Endothelial cell of umbilical vein (primary cell): ENCODE measurements around the gene SOX15. TPM values are rescaled to one million over a fixed set of nuclear protein-coding genes. Genes with fewer than 3 reads are reported as not detected.

ENCODE experiments used
- BruUV-seq: library from RNA; stranded (reverse); fragments of 400-500 nt; replicated peaks from 2 replicates; lab custom pipeline; 2021; lab: Mats Ljungman, UMichigan
- CTCF ChIA-PET: fragments of 300-600, 350-600 bp; sonication (Branson Sonifier 250); formaldehyde crosslinking; loops from one replicate; lab custom pipeline; 2021; ENCODE audit warnings: antibody characterized with exemption, inconsistent platforms; lab: Charles Lee
- POLR2A ChIA-PET: fragments of 300-600, 350-600 bp; sonication (Branson Sonifier 250); formaldehyde crosslinking; loops from one replicate; lab custom pipeline; 2021; ENCODE audit warnings: antibody characterized with exemption, inconsistent platforms; lab: Charles Lee
- DNase-seq: peaks from one replicate; pipeline ENCODE4 v3.0.0-alpha.2; 2011; ENCODE audit warnings: low read depth, low spot score
- FAIRE-seq: peaks from 2 replicates; lab custom pipeline; 2011; peaks lifted over from hg19 to GRCh38; lab: Jason Lieb, UNC
- H2AFZ ChIP-seq: 2 replicates; pipeline ENCODE4 v1.6.0; 2012; ENCODE audit warnings: low read depth, low read length, control low read depth, inconsistent platforms
- H3K27ac ChIP-seq: 2 replicates; pipeline ENCODE4 v1.5.1; 2011; ENCODE audit warnings: low read depth, mild to moderate bottlenecking, control low read depth, low read length, moderate library complexity; ENCODE audit not compliant: insufficient read depth
- H3K27me3 ChIP-seq, 2 experiments: 2 replicates each; pipeline versions ENCODE4 v1.6.0 to v1.6.1; 2011; ENCODE audit warnings: low read length in 2 of 2, mixed read lengths in 1 of 2; ENCODE audit not compliant: control insufficient read depth in 2 of 2, insufficient read depth in 2 of 2
- H3K36me3 ChIP-seq, 2 experiments: 2 replicates in 1 of 2; 3 replicates in 1 of 2; pipeline ENCODE4 v1.5.1; 2011; ENCODE audit warnings: low read length in 2 of 2, mild to moderate bottlenecking in 1 of 2, moderate library complexity in 1 of 2; ENCODE audit not compliant: control insufficient read depth in 2 of 2, insufficient read depth in 2 of 2; ENCODE audit errors: extremely low read depth in 1 of 2
- H3K4me1 ChIP-seq: 3 replicates; pipeline ENCODE4 v1.5.1; 2011; ENCODE audit warnings: mild to moderate bottlenecking, low read length; ENCODE audit not compliant: control insufficient read depth, insufficient read depth; ENCODE audit errors: extremely low read depth
- H3K4me2 ChIP-seq: 2 replicates; pipeline ENCODE4 v1.6.1; 2011; ENCODE audit warnings: low read length, control low read depth, mixed read lengths; ENCODE audit not compliant: insufficient read depth
- H3K4me3 ChIP-seq, 3 experiments: fragments of 200-600 bp in 1 of 3; sonication (generic), shearing (Covaris generic) in 1 of 3; replicated peaks in 1 of 3; 2 replicates each; pipeline ENCODE4 v1.5.1; 2011 to 2016; ENCODE audit warnings: control low read depth in 3 of 3, low read length in 3 of 3, mild to moderate bottlenecking in 2 of 3, inconsistent platforms in 1 of 3, low read depth in 1 of 3, moderate library complexity in 1 of 3; ENCODE audit not compliant: insufficient read depth in 1 of 3
- H3K79me2 ChIP-seq: 2 replicates; pipeline ENCODE4 v1.6.0; 2012; ENCODE audit warnings: low read length, inconsistent platforms; ENCODE audit not compliant: control insufficient read depth, insufficient read depth
- H3K9ac ChIP-seq: replicated peaks from 2 replicates; pipeline ENCODE3; 2011; ENCODE audit warnings: low read length, control low read depth; ENCODE audit not compliant: insufficient read depth; ENCODE audit errors: extremely low read depth
- H3K9me1 ChIP-seq: replicated peaks from 3 replicates; pipeline ENCODE4 v1.6.0; 2011; ENCODE audit warnings: mild to moderate bottlenecking, low read length; ENCODE audit not compliant: control insufficient read depth, insufficient read depth; ENCODE audit errors: extremely low read depth
- H3K9me3 ChIP-seq: replicated peaks from 2 replicates; pipeline ENCODE4 v1.5.1; 2012; ENCODE audit warnings: low read length, inconsistent platforms; ENCODE audit not compliant: control insufficient read depth, insufficient read depth
- H4K20me1 ChIP-seq: replicated peaks from 2 replicates; pipeline ENCODE3; 2011; ENCODE audit warnings: mild to moderate bottlenecking, low read length; ENCODE audit not compliant: control insufficient read depth, insufficient read depth; ENCODE audit errors: extremely low read depth
- EZH2 ChIP-seq: IDR thresholded peaks from 2 replicates; pipeline ENCODE4 v1.6.1; 2012; ENCODE audit warnings: borderline replicate concordance, low read depth, mild to moderate bottlenecking, moderate library complexity, low read length, inconsistent platforms; ENCODE audit not compliant: severe bottlenecking
- GATA2 ChIP-seq: IDR thresholded peaks from 2 replicates; pipeline ENCODE4 v1.7.0; 2011; ENCODE audit warnings: low read depth, mild to moderate bottlenecking, moderate library complexity, mixed read lengths, low read length; ENCODE audit not compliant: insufficient read length, insufficient read depth
- JUN ChIP-seq: IDR thresholded peaks from 2 replicates; pipeline ENCODE4 v1.6.1; 2011; ENCODE audit warnings: borderline replicate concordance, low read depth; ENCODE audit not compliant: insufficient read length, insufficient read depth
- POLR2A ChIP-seq: IDR thresholded peaks from 2 replicates; pipeline ENCODE4 v1.6.1; 2012; ENCODE audit warnings: low read depth, mild to moderate bottlenecking, control low read depth, low read length
- POLR2AphosphoS5 ChIP-seq: IDR thresholded peaks from 2 replicates; pipeline ENCODE4 v1.6.1; 2012; ENCODE audit warnings: low read depth, mild to moderate bottlenecking, control low read depth, low read length, moderate library complexity; ENCODE audit not compliant: insufficient read depth
- dilution Hi-C: fragments of 300-500 bp; cut with MboI; formaldehyde crosslinking; loops from one replicate; pipeline ENCODE4 v1.15.0; 2019; ENCODE audit warnings: low sequenced_read_pairs; ENCODE audit not compliant: extremely low pct_ligation_motif_present
- intact Hi-C: fragments of 100-400 bp; cut with micrococcal nuclease; formaldehyde crosslinking; loops from one replicate; pipeline ENCODE4 v1.10.0; 2022
- polyA plus RNA-seq, 4 experiments: library from polyadenylated mRNA; depleted of rRNA in 3 of 4; stranded (reverse) in 3 of 4; unstranded in 1 of 4; fragments of >200 nt; gene quantifications; 2 replicates each; pipeline versions ENCODE4 v1.2.1 to v1.2.3, GENCODE V29; 2011 to 2012; ENCODE audit warnings: missing spikeins in 1 of 4
- total RNA-seq: library from RNA; stranded (reverse); gene quantifications from 2 replicates; pipeline ENCODE4 v1.2.3, GENCODE V29; 2021
- TF ChIP-seq, protein P1 (sequence below), 2 donors: IDR thresholded peaks; 1 replicate in 1 of 2; 2 replicates in 1 of 2; pipeline ENCODE4 v1.5.1; 2011; ENCODE audit warnings: low read length in 2 of 2, mild to moderate bottlenecking in 2 of 2, moderate library complexity in 2 of 2, control low read depth in 1 of 2, inconsistent platforms in 1 of 2, low read depth in 1 of 2; ENCODE audit not compliant: insufficient read depth in 1 of 2; ENCODE audit errors: extremely low read depth in 1 of 2
- TF ChIP-seq, protein P2 (sequence below): IDR thresholded peaks from 2 replicates; pipeline ENCODE4 v1.6.1; 2011; ENCODE audit not compliant: insufficient read depth, insufficient read length

SOX15 gene
- total and polyA plus RNA-seq, 2 donors (not counting 3 experiments of a cell fraction or from before 2014, with no cell fraction given), result 0.26 to 0.46 TPM

DNA sequence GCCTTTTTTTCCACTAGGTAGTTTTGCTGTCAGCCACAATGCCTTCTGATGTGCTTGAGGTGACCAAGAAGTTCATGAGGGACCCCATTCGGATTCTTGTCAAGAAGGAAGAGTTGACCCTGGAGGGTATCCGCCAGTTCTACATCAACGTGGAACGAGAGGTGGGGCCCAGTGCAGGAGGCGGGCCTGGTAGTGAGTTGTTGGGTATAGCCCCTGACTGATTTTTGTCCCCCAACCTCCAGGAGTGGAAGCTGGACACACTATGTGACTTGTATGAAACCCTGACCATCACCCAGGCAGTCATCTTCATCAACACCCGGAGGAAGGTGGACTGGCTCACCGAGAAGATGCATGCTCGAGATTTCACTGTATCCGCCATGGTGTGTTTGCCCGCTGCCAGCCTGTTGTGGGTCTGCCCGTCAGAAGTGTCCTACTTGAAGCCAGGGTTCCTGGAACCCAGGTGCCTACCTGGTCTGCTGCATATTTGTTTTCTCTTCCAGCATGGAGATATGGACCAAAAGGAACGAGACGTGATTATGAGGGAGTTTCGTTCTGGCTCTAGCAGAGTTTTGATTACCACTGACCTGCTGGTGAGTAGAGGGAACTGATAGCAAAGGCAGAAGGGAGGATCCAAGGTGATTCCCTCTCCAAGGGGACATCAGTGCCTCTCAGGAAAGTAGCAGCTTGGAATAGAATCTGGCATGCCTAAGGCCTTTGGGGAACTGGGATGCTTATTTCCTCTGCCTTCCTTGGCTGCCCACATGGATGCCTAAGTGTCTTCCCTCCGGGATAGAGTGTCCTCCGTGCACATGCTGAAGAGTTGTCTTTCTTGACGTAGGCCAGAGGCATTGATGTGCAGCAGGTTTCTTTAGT lies 12.3 kb downstream of the SOX15 start:
- peaks cover 34 to 46% of the 10 kb centered on the region in 2 experiments for H3K36me3 ChIP-seq
- ChIA-PET POLR2A (no interaction called here), CTCF (interaction anchor here (4.8 kb wide), 1 partner anchor 12 kb away, joined by 48 read pairs; the partner anchor contains the start of gene SOX15)
- H3K4me1 ChIP-seq, result peaks cover 53% of the 10 kb centered on the region
- no peak for TF ChIP-seq JUN
- TF ChIP-seq POLR2A, result no peak
- no peak for TF ChIP-seq EZH2
- TF ChIP-seq, protein P1, sequence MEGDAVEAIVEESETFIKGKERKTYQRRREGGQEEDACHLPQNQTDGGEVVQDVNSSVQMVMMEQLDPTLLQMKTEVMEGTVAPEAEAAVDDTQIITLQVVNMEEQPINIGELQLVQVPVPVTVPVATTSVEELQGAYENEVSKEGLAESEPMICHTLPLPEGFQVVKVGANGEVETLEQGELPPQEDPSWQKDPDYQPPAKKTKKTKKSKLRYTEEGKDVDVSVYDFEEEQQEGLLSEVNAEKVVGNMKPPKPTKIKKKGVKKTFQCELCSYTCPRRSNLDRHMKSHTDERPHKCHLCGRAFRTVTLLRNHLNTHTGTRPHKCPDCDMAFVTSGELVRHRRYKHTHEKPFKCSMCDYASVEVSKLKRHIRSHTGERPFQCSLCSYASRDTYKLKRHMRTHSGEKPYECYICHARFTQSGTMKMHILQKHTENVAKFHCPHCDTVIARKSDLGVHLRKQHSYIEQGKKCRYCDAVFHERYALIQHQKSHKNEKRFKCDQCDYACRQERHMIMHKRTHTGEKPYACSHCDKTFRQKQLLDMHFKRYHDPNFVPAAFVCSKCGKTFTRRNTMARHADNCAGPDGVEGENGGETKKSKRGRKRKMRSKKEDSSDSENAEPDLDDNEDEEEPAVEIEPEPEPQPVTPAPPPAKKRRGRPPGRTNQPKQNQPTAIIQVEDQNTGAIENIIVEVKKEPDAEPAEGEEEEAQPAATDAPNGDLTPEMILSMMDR (IDR thresholded peaks at IDR 0.05; ENCODE audit: extremely low read depth in 1 of 2, insufficient read depth in 1 of 2, low read depth in 1 of 2, low read length in 2 of 2), result no peak
- no peak for TF ChIP-seq POLR2AphosphoS5
- TF ChIP-seq, protein P2, sequence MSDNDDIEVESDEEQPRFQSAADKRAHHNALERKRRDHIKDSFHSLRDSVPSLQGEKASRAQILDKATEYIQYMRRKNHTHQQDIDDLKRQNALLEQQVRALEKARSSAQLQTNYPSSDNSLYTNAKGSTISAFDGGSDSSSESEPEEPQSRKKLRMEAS, result no peak
- no peak for TF ChIP-seq GATA2
- H3K9ac ChIP-seq, result no peak overlapping the region
- no peak overlapping the region for H3K4me3 ChIP-seq
- H3K79me2 ChIP-seq, result peaks cover 55% of the 10 kb centered on the region
- no peak for FAIRE-seq
- no peak for DNase-seq
- no peak overlapping the region for H2AFZ ChIP-seq
- H3K9me3 ChIP-seq, result no peaks in the 10 kb centered on the region
- dilution Hi-C loops (no loop called here), intact Hi-C loops (no loop called here)
- H3K27ac ChIP-seq, result no peak overlapping the region
- H3K9me1 ChIP-seq, result no peaks in the 10 kb centered on the region
- no TSS peak for BruUV-seq
- peaks cover 9% of the 10 kb centered on the region for H4K20me1 ChIP-seq
- H3K4me2 ChIP-seq, result no peak overlapping the region
- no peaks in the 10 kb centered on the region for H3K27me3 ChIP-seq
